GM12875 (cell line): ENCODE measurements around the gene STK17B.
A peak's percentile ranks its signal among the peaks of the same experiment; 100 is the strongest.

Experiments used
- H3K4me3 ChIP-seq: one replicate; pipeline ENCODE4 v1.5.1; 2011; ENCODE audit warnings: low read depth, low read length, control low read depth
- CTCF ChIP-seq: IDR thresholded peaks from 2 replicates; pipeline ENCODE4 v1.5.1; 2011; ENCODE audit warnings: low read depth, mild to moderate bottlenecking, control low read depth, inconsistent platforms, low read length, moderate library complexity, borderline replicate concordance; ENCODE audit not compliant: insufficient read depth

The STK17B gene

GRCh38 chr2:196184921-196185320, 13.5 kb upstream of the STK17B start:
- no peak for TF ChIP-seq CTCF
- no peak overlapping the region for H3K4me3 ChIP-seq

- TF ChIP-seq CTCF: no peak
- no peak overlapping the region for H3K4me3 ChIP-seq
These were observed 12.3 kb upstream of the STK17B start for GRCh38 chr2:196183528-196184231.

DNA sequence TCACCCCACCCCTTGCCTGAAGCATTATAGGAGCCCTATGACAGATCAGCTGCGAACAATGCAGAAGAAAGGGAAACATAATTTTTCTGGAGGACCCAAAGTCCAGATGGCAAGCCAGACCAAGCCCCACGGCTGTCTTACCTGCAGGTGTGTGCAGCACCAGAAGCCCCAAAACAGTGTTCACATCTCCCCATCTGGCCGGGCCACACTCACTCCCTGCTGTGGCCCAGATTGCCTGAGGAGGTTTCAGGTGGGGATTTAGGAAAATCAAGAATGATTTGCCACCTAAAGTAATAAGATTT, 11.7 kb upstream of the STK17B start:
- no peak for TF ChIP-seq CTCF
- H3K4me3 ChIP-seq: no peak overlapping the region

DNA sequence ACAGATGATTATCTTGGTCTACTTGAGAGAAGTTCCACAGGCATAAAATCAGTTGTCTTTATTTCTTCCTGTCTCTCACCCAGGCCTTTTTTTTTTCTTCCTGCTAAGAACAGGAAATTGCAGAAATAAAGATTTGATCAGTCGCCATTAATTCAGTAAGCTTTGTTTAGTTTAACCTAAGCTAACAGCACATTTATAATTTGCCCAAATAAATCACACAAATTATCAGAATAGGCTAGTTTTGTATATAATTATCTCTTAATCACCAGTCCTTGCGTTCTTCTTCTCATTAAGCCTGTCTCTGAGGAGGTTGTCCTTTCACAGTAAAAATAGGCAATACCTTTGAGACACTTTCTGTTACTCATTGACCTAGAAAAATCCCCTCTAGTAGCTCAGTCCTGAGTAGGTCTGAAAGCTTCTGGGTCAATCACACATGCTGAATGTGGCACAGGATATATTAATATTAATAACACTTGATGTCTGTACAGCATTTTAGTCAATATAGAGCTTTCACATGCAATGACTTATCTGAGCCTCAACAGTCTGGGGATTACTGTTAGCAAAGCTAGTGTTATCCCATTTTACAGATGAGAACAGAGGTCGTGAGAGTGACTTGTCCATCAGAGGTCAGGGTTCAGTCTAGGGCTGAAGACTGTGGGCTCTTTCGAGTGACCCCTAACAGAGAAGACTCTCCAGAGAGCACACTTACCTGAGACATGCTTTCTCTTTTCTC, 11.2 kb upstream of the STK17B start:
- H3K4me3 ChIP-seq: no peak overlapping the region
- no peak for TF ChIP-seq CTCF

DNA sequence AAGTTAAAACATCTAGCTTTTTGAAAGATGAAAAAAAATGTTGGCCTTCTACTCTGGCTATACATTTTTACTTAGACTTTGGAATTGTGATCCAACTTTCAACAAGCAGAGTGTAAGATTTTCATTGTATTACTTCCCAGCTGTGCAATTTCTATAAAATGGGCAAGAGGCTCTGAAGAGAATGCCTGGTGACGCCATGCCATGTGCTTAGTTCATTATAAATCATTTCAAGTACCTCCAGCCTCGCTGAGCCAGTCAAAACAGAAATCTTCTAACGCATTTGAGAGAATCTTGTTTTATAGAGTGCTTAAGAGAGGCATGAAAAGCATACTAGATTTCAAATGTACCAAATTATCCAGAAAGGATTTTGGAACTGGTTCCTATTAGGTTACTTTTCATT, 10.1 kb upstream of the STK17B start:
- no peak overlapping the region for H3K4me3 ChIP-seq
- TF ChIP-seq CTCF: no peak

DNA sequence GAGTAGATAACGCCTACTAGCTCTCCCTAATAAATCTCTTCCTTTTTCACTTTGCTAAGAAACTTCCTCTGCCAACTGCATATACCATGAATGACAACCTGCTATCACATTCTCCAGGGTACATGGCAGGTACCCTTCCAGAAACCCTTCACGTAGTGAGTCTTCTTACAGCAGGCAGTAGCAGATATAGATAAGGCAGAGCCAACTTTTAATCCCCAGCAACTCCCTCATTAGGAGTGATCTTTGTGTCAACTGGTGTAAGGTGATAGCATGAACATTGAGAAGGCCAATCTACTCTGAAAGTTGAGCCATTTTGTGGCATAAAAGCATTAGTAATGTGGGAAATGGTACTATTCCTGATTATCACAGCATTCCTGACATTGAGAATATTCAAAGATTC, 5.7 kb upstream of the STK17B start:
- H3K4me3 ChIP-seq: no peak overlapping the region
- TF ChIP-seq CTCF: no peak

DNA sequence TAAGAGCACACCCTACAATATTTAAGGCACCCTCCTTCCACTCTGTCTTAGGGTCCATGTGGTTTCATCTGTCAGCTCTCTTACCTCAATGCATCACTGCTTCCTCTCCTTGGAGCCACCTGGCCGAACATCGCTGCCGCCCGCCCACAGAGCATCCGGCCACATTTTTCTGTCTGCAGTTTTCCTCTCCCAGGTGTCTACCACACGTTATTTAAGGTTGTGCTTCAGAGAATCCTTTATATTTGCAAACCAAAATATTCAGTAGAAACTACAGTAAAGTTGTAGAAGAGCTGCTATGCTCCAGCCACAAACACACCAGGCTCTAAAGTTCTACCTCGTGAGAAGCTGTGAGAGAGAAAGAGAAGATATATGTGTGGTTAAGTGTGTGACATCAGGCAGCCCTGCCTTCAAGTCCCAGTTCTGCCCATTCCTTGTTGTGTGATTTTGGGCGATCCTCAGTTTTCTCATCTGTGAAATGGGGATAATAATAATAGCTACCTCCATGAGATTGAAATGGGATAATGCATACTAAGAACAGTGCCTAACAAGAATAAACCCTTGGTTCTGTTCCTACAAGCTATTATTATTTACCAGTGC, 4.9 kb upstream of the STK17B start:
- TF ChIP-seq CTCF: no peak
- H3K4me3 ChIP-seq: peak overlapping the region; percentile 6
